GM21529 (cell line): ENCODE data around the gene LYSMD2.
"Not testable (repeated sequence)": the region's sequence is repeated elsewhere in the genome, so short reads cannot be mapped to it uniquely, and the experiment has no call there.

Source experiments
- ATAC-seq: cut with Tn5 transposase; IDR thresholded peaks from one replicate; pipeline ENCODE4 v1.9.1; 2021; ENCODE audit not compliant: unreplicated experiment

The LYSMD2 gene, protein sequence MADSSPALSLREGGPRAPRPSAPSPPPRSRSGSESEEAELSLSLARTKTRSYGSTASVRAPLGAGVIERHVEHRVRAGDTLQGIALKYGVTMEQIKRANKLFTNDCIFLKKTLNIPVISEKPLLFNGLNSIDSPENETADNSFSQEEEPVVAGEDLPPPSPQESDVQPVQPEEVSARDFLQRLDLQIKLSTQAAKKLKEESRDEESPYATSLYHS

DNA sequence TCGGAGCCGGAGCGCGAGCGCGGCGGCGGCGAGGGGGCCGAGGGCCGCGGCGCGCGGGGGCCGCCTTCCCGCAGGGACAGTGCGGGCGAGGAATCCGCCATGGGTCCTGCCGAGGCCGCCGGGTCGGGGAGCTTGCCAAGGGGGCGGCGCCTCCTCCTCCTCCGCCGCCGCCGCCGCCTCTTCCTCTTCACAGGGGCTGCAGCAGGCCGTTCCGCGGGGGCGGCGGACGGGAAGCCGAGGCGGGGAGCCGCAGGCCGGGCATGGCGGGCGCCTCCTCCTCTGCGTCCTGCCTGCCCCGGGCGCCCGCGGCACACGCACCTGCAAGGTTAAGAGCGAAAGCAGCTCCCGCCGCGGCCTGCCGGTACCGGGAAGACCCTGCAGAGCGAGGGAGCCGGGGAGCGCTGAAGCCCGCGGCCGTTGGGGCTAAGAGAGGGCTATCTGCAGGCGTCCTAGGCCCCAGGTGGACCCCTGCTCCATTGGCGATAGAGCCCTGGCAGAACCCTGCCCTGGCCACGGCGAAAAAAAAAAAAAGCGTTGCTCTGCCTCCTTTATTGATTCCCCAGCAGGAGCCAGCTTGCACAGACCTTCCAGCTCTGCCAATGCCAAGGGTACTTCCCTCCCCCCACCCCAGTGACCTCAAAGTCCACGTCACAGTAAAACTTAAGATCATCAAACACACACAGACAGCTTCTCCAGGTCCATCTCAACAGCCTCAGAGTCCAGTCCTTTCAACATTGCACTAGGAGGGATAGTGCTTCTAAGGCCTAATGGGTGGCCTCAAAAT, at the start of gene LYSMD2:
LYSMD2 (minus strand) TSS at position 134 of the 784 bp plus-strand sequence; CDS start at position 101, 33 bp downstream.
- peak; percentile 44 for ATAC-seq

DNA sequence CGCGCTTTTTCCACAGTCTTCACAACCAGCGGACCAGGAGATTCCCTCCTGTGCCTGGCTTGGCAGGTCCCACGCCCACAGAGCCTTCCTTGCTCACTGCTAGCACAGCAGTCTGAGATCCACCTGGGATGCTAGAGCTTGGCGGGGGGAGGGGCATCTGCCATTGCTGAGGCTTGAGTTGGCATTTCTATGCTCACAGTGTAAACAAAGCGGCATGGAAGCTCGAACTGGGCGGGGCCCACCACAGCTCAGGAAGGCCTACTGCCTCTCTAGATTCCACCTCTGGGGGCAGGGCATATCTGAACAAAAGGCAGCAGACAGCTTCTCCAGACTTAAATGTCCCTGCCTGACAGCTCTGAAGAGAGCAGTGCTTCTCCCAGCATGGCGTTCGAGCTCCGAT, 49.7 kb upstream of the LYSMD2 start:
- not testable (repeated sequence) for ATAC-seq

DNA sequence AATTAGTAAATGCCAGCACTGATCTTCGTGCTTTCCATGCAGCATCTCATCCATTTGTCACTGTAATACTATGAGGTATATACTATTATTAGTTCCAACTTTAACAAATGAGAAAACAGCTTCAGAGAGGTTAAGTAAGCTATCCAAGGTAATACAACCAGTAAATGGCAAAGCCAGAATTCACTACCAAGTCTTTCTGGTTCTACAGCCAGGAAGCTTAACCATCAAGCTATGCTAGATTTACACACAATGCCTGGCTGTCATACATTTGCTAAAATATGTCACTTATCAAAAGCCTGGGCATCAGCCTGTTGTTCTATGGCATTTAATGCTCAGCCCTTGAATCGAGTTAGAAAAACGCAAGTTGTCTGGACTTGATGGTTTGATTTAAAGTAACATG, 46.5 kb upstream of the LYSMD2 start:
- ATAC-seq: no peak

DNA sequence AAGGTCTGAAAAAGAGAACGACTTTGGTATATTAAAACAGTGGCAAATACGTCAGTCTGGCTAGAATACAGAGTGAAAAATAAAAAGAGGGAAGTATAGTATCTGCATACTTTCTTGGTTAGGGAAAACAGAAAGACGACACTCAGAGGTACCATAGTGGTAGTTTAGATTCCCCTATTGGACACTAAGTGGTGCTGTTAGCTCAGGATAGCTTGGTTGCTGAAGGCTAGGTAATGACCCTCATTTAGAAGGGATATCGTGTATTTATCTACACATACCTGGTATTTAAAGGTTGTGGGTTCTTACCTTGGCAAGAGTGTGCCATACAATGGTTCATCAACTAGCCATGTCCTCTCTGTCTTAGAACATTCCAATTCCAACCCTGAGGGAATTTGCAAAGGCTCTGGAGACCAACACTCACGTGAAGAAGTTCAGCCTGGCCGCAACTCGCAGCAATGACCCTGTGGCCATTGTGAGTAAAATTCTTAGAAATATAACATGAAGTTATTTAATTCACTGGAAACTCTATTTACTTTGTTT, 45.0 kb upstream of the LYSMD2 start:
- no peak for ATAC-seq

DNA sequence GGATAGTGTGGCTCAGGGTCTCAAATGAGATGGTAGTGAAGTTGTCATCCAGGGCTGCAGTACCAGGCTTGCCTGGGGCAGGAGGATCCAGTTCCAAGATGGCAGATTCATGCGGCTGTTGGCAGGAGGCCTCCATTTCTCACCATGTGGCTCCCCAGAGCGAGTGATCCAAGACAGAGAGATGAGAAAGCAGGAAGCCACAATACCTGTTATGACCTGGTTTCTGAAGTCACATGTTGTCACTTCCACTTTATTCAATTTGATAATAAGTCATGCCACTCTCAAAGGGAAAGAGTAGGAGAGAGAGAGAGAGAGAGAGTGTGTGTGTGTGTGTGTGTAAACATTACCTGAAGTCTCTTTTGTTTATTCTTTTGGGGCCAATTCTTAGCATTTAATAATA, 44.1 kb upstream of the LYSMD2 start:
- ATAC-seq: no peak

DNA sequence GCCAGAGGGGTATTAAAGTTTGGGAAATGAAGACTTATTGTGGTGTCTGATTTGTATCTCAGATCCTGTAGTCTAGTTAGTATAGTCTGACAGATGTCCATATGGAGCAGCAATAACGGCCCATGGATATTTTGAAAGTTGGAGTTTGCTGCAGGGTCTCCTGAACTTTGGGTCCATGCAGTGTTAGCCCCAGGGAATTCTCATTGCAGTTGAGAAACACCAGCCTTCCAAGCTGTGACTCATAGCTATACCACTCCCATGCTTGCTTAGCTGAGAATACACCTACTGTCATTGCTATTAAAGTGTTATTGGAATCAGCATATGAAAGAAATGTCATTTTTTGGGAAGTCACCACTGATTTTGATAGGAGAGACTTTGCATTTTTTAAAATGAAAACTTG, 43.2 kb upstream of the LYSMD2 start:
- ATAC-seq: no peak

DNA sequence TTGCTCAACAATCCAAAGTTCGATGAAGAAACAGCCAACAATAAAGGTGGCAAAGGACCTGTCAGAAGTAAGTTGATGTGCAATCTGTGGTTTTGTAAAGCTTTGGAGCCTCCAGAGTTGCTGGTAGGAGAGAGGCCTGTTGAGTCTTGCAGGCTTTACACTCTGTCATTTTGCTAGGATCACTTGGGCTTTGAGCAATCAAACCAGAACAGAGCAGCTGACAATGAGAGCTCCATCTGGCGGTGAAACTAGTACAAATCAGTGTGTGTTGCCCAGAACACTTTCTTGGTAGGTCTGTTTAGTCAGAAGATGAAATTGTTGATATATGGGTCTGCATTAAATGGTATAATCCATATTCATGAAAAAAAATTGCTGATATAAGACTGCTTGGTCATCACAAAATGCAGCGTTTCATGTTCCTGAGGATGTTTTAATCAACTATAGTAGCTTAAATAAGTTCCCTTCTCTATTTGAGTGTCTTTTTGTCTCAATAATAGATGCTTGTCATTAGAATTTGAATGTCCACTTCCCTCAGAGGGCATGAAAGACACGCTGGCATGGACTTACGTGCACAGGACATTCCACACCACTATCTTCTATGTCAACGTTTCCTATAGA, 39.6 kb upstream of the LYSMD2 start:
- peak; percentile 77 for ATAC-seq

DNA sequence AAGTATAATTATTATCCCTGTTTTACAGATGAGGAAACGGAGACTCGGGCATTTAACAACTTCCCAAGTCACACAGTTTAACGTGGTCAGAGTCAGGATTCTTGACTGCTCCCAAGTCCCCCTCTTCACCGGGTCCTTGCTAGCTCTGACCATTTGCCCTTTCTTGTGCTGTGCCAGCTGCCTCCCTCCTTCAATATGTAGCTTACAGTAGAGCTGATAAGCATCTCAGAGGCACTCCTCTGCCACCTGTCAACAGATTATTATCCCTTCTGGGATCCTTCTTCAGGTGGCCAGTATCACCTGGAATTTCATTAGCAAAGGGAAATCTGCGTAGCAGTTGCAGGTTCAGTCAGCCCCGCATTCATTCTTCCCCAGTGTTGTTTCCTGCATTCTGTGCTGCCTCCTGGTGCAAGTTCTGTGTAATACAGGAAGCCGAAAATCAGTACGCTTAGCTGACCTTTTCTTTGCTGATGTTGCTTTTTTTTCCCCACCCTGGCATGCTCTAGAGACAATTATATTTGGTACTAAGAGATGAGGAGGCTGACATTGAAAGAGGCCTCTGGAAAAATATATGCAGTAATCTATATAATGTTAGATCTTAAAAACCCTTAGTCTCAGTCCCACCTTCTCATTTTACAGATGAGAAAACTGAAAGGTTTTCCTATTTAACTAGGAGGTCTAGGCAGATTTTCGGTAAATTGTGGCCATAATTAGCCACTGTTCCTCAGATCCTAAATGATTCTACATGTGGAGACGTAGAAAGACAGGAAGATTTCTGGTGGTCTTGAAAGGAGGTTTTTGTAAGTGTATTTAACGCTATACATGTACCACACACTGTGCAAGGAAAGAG, 38.7 kb upstream of the LYSMD2 start:
- no peak for ATAC-seq

DNA sequence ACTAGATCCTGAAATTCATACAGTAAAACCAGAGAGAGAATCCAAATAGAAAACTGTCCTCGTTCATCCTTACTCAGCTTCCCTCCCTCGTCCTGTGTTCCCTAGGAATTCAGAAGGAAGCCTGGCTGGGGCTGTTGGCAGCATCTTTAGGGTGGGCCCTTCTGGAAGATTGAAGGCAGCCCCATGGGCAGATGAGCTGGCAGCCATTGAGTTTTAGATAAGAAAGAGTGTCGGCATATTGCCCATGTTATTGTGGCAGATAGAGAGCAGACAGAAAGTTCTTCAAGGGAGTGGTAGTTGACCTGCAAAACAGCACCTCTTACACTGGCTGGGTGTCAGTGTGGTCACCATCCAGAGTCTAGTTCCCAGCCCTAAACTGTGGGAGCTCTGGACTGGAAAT, 37.5 kb upstream of the LYSMD2 start:
- ATAC-seq: no peak

DNA sequence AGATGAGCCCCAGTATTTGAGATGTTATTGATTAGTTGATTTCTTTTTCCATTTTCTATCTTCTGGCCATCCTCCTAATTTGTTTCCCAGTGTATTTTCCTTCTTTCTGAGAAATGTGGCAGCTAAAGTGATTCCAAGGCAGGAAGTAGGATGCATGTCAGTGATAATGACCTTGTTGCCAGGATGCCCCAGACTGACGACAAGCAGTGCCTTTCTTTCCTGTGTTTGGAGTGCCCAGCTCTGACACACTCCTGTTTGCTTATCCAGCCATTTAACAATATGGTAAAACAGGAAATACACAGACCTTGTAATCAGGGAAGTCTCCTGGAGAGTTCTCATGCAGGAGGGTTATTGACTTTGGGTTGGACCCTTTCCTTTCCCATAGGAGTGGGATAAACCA, 34.3 kb upstream of the LYSMD2 start:
- ATAC-seq: no peak

DNA sequence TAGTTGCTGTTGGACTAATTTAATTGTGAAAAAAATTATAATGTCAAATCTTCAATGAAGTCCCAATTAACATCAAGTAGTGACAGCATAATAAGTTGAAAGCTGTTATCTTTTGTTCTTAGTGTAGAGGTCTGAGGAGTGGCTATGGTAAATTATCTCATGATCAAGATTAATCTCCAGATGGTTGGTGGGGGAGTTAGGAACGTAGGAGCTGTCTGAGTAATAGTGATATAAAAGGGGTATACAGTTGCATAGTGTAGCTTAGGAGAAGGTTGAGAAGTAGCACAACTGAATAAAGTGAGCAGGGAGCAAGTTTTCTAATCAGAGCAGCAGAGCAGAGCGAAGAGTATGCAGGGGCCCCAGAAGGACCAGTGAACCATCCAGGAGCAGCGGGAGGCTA, 33.4 kb upstream of the LYSMD2 start:
- no peak for ATAC-seq

DNA sequence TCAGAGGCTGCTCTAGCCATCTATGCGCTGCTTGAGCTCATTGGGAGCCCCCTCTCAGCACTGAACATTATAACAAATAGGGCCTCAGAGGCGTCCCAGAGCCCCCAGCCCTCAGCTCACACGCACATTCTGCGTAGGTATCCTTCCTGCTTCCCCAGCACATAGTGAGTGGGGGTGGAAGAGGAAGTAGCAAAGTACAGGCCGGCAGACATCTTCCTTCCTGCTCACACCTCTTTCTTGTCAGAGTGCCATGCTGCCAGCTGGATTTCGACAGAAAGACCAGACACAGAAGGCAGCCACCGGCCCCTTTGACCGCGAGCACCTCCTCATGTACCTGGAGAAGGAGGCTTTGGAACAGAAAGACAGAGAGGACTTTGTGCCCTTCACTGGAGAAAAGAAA, 30.6 kb upstream of the LYSMD2 start:
- no peak for ATAC-seq

DNA sequence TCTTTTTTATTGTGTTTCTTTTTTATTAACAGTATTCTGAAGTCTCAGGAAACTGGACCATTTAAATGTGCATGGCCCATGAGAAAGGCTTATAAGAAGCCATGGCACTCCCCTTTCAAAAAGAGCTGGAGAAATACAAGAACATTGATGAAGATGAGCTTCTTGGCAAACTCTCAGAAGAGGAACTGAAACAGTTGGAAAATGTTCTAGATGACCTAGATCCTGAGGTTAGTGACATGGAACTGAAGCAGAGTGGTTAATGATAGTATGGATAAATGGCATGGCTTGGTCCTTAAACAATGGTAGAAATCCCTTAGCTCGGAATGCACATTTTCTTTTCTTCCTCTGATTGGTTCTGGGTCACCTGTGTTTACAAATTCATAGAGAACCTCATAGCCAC, 28.9 kb upstream of the LYSMD2 start:
- no peak for ATAC-seq

DNA sequence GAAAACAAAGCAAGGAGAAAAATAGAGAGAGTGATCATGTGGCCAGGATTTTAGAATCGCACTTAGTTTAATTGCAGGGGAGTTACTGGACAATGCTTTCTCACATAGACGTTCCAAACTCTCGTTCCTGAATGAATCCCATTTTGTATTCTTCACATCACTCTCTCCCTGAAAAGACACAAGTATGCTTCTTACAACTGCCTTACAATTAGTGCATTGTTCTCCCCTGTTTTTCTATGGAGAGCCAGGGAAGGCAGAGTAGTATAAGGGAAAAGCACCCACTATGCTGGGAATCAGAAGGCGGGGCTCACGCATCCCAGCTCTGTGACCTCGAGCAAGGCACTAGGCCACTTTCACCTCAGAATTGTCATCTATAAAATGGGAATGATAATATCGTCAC, 28.3 kb upstream of the LYSMD2 start:
- ATAC-seq: no peak

DNA sequence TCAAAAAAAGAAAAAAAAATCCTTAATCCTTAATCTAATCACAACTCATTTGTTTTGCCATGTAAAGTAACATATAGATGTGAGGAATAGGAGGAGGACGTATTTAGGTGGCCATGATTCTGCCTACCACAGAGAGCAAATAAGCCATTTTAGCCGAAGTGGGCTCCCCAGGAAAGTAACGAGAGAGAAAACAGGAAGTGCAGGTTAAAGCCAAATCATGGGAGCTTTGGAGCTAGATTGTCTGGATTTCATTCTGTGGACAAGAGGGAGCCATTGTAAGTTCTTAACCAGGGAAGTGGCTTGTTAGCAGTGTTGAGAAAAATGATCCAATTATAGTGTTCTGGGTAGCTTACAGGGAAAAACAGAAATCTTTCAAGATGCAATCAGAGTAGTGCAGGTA, 23.4 kb upstream of the LYSMD2 start:
- no peak for ATAC-seq

DNA sequence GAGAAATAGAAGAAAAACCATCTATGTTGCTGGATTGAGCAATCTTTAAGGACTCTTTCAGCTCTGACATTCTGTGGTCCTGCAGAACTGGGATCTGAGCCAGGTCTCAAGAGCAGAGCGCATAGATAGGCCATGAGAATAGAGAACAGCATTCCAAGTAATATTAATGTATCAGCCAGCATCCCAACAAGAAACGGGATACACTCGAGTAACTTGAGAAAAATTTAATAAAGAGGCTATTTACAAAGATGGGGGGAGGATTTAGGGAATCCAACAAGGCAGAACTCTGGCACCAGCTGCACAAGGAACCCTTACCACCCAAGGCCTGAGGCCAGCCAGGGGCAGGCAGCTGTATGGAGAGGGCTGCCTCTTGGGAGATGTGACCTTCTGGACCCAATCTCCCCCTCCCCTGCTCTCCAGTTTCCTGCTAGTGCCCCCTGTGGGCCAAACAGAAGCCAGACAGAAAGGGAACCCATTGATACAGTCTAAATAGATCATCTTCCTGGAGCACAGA, 22.2 kb upstream of the LYSMD2 start:
- ATAC-seq: no peak

DNA sequence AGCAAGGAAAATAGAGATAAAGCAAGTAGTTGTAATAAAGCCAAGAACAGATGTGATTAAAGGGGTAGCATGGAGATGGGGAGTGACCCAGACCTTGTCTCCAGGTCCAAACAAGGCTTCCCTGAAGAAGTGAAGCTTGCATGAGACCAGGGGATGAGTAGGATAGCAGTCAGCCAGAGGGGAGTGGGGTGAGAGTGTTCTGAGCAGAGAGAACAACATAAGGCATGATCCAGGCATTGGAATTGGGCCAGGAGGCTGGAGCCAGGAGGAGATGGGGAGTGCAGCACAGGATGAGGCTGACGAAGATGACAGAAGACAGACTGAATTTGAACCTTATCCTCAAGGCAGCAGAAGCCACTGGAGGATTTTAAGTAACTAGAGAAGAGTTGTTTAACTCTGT, 21.2 kb upstream of the LYSMD2 start:
- ATAC-seq: no peak

DNA sequence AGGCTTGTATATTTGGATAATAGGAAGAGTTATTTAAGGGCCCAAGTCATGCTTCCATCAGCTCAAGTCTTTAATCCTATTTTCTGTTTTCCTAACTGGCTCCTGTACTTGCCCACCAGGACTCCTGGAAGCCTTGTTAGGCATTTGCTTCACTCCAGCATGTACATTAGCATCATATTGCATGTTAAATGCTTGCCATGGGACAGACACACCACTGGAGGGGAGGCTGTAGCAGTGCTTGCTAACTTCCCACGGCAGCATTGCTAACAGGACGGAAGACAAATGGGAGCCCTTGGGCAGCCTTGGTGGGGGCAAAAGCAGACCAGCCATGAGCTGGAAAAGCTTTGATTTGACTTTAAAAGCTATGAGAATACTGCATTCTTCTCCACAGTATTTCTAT, 20.0 kb upstream of the LYSMD2 start:
- ATAC-seq: no peak

DNA sequence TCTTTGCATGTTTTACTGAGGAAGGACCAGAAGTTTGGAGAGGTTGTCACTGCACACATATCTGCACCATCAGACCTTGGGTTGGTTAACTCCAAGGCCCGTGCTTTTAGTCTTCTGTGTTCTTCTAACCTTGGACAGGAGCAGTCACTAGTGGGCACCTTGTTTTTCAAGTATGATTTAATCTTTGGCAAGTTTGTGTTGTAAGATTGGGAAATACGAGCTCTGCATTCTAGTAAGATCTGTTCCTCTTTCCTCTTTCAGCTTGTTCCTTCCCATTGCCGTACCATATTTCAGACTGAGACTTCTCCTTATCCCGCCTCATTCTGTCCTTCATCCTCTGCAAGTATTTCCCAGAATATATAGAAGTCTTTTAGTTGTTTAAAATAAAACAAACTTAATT, 19.0 kb upstream of the LYSMD2 start:
- ATAC-seq: no peak

DNA sequence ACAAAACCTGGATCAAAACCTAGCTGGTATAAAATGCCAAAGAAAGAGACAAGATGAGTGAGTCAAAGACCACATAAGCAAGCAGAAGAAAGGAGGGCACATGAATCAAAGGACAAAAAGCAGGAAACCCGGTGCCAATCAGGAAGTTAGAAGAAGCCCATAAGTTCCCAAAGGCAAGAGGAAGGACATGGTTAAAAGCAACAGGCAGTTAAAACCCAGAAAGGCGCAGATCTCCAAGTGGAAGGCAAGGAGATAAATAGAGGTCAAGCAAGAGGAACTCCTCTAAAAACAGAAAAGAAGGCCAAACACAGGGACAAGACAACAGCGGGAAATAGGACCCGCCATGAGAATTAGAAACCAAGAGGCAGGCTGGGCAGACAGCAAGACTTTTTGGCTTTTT, 18.3 kb upstream of the LYSMD2 start:
- no peak for ATAC-seq

DNA sequence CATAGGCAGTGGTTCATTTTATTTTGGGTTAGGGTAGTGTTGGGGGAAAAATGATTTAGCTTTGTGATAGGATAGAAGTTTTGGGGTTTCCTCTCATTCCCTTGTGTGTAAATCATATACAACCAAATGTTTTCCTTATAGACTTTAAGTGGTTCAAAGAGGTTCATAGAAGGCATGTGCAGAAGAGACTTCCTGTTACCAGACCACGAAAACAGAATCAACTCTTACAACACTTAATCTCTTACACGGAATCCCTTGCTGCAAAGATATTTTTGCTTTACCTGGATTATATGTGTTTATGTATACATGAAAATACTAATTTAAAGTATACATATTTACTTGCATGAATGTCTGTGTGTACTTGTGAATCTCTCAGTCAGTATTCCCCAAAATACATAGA, 16.8 kb upstream of the LYSMD2 start:
- no peak for ATAC-seq
